BJ (cell line): ENCODE results near the gene MAN1C1. TPM values are rescaled to one million over a fixed set of nuclear protein-coding genes. Genes with fewer than 3 reads are reported as not detected.

Experiments used
- CTCF ChIA-PET: fragments of 350-600 bp; formaldehyde crosslinking; extraction: SDS; loops from one replicate; lab custom pipeline; 2021; ENCODE audit warnings: antibody characterized with exemption, inconsistent platforms; lab: Yijun Ruan, JAX
- POLR2A ChIA-PET: fragments of 300-600 bp; sonication (Branson Sonifier 250); formaldehyde crosslinking; extraction: SDS; loops from one replicate; lab custom pipeline; 2021; ENCODE audit warnings: antibody characterized with exemption; lab: Charles Lee
- DNase-seq: peaks from one replicate; pipeline ENCODE4 v3.0.0-alpha.2; 2011; ENCODE audit warnings: low read depth
- H3K27me3 ChIP-seq: 2 replicates; pipeline ENCODE4 v1.6.0; 2011; ENCODE audit warnings: low read length; ENCODE audit not compliant: control insufficient read depth, insufficient read depth
- H3K36me3 ChIP-seq: 2 replicates; pipeline ENCODE4 v1.5.1; 2011; ENCODE audit warnings: low read length; ENCODE audit not compliant: control insufficient read depth, insufficient read depth
- H3K4me3 ChIP-seq: 2 replicates; pipeline ENCODE4 v1.5.1; 2011; ENCODE audit warnings: low read depth, mild to moderate bottlenecking, control low read depth, low read length
- CTCF ChIP-seq: IDR thresholded peaks from 2 replicates; pipeline ENCODE4 v1.5.1; 2011; ENCODE audit warnings: low read depth, mild to moderate bottlenecking, control low read depth, inconsistent platforms, low read length, moderate library complexity; ENCODE audit not compliant: insufficient read depth
- polyA plus RNA-seq: library from polyadenylated mRNA; depleted of rRNA; stranded (reverse); fragments of >200 nt; gene quantifications from 2 replicates; pipeline ENCODE4 v1.2.3, GENCODE V29; 2011

The MAN1C1 gene
- polyA plus RNA-seq, 1 experiment, result 1.1 TPM

GRCh38 chr1:25707280-25708016 is 90.9 kb downstream of the MAN1C1 start:
- H3K27me3 ChIP-seq, result no peaks in the 10 kb centered on the region
- peak; percentile 63 for DNase-seq
- no peak for TF ChIP-seq CTCF
- no peak overlapping the region for H3K4me3 ChIP-seq
- ChIA-PET POLR2A (no interaction called here), CTCF (interaction anchor here (1.2 to 1.9 kb wide), 3 partner anchors 13 to 98 kb away, joined by 3 to 5 read pairs (median 3); no protein-coding TSS in a partner anchor)
- H3K36me3 ChIP-seq, result no peaks in the 10 kb centered on the region

GRCh38 chr1:25710583-25711347 is 94.2 kb downstream of the MAN1C1 start:
- CTCF ChIA-PET, result no interaction called here
- Histone ChIP-seq H3K27me3 (no peaks in the 10 kb centered on the region), H3K4me3 (no peak overlapping the region), H3K36me3 (no peaks in the 10 kb centered on the region)
- POLR2A ChIA-PET, result no interaction called here
- no peak for TF ChIP-seq CTCF
- DNase-seq, result no peak

GRCh38 chr1:25711555-25712298 is 95.1 kb downstream of the MAN1C1 start:
- H3K27me3 ChIP-seq, result no peaks in the 10 kb centered on the region
- H3K4me3 ChIP-seq, result no peak overlapping the region
- no peaks in the 10 kb centered on the region for H3K36me3 ChIP-seq
- no peak for DNase-seq
- TF ChIP-seq CTCF, result no peak
- CTCF ChIA-PET, result interaction anchor here (1.0 kb wide), 1 partner anchor 19 kb away, joined by 3 read pairs; no protein-coding TSS in a partner anchor
- POLR2A ChIA-PET, result no interaction called here

GRCh38 chr1:25712299-25712970 is 95.8 kb downstream of the MAN1C1 start:
- no peak for DNase-seq
- ChIA-PET POLR2A (no interaction called here), CTCF (interaction anchor here (1.0 kb wide), 1 partner anchor 20 kb away, joined by 3 read pairs; no protein-coding TSS in a partner anchor)
- no peak for TF ChIP-seq CTCF
- no peaks in the 10 kb centered on the region for H3K36me3 ChIP-seq
- no peak overlapping the region for H3K4me3 ChIP-seq
- H3K27me3 ChIP-seq, result no peaks in the 10 kb centered on the region
